NCI-H2196 treated with DMSO at 0.1 percent for 48 hours (cell line): ENCODE data around the gene RNF181.
"Not testable (repeated sequence)": the region's sequence is repeated elsewhere in the genome, so short reads cannot be mapped to it uniquely, and the experiment has no call there.

Experiments
- DNase-seq: peaks from one replicate; lab custom pipeline; 2025; ENCODE audit not compliant: unreplicated experiment; lab: John Stamatoyannopoulos, UW

The RNF181 gene, protein sequence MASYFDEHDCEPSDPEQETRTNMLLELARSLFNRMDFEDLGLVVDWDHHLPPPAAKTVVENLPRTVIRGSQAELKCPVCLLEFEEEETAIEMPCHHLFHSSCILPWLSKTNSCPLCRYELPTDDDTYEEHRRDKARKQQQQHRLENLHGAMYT

DNA sequence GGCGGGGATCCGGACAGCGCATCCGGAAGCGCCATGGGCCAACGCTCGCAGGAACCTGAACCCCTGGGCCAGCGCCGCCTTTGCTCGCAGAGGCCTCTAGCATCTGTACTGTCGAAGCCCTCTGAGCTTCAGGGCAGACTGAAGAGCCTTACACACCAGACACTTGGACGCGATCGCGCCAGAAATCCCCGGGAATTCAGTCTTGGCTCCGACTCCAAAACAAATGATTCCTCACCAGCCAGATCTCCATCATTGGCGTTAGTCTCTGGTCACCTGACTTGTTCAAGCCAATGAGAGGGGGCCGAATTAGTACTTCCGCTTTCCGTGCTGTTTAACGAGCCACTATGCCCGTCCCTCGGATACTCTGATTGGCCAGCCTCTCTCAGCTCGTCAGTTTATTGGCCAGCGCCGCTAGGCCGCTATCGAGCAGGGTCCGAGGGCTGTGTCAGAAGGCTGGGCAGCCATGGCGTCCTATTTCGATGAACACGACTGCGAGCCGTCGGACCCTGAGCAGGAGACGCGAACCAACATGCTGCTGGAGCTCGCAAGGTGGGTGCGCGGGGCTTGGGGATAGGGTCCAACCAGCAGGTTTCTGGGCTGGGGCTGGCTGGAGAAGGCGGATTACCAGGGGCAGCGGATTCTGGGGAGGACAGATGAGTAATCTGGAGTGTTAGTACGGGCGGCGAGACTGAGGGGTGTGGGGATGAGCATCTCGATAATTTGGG is at the start of gene RNF181:
Gene RNF181 (plus strand): TSS at position 445 of the 725 bp plus-strand sequence. CDS start 19 bp downstream, at position 464.
- DNase-seq: peak; percentile 84

DNA sequence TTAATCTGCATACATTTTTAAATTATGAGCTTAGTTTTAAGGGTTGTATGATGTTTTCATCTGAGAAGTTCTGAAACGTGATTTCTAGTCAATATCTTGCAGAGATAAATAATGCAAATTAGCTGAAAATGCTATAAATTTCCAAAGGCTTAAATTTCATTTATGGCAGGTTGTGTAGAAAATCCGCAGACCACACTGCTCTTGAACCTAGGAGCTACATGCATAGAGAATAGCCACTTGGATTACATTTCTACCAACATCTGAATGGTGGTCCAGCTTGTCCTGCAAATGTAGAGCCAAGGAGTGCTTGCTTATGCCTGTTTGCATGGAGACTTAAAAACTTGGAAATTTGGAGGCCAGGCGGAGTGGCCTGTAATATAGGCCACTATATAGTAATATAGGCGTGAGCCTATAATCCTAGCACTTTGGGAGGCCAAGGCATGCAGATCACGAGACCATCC is 49.7 kb upstream of the RNF181 start:
- no peak for DNase-seq

DNA sequence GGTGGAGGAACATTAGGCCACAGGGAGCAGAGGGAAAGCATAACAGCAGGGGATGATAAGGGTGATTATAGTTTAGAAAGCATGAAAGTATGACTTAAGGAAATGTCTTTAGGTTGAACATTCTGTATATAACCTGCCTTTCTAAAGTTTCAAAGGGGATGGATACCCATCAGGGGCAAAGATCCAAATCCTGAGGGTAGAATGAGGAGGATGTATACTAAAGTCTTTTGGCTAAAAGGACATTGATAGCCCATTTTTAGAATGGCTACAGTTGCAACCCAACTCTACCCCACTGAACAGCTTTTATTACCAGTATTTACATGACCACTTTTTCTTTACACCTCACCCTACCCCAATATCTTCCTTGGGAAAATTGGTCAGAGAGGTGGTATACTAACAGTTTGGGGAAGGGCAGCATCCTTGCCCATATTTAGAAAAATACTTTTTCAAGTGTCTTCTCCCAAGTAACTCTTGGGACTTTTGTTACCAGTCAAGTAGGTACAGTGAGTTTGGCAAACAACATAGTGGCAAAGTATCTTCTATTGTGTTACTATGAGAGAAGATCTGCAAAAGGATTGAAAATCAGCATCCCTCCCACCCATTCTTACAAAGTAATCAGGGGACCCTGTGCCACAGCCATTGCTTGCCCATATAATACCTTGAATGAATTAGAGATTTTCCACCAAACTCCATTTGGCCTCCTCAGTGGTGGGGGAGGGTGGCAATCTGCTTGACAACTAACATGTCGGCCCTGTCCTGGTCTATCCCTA is 48.3 kb upstream of the RNF181 start:
- no peak for DNase-seq

DNA sequence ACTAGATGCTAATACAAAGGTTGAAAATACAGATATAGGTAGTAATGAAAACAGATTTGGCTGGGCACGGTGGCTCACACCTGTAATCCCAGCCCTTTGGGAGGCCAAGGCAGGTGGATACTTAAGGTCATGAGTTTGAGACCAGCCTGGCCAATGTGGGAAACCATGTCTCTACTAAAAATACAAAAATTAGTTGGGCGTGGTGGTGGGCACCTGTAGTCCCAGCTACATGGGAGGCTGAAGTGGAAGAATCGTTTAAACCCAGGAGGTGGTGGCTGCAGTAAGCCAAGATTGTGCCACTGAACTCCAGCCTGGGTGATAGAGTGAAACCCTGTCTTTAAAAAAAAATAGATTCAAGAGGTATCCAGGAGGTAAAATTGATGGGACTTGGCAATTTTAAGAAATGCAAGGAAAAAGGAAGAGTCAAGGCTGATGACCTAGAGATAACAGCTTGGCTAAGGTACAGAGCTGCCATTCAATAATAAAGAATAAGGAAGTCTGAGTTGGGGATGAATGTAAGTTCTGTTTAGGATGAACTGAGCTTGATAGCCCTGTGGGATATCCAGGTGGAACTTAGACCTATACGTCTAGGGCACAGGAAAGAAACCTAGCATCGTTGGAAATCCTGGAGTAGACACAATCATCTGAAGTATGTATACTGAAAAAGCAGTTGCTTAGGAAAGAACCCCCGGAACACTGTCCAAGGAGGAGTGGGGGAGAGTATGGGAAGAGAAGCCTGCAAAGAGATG is 47.5 kb upstream of the RNF181 start:
- no peak for DNase-seq

DNA sequence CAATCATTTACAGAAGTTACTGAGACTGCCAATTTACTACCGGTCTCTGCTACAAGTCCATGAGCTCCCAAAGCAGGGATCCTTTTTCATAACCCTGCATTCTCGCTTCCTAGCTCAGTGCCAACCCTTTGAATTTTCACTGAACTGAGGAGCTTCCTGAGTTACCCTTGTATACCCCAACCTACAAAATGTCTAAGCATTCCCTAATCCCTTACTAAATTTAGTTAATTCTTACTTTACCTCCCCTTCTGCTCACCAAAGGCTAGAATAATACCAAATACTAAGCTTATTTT is 47.0 kb upstream of the RNF181 start:
- DNase-seq: no peak

DNA sequence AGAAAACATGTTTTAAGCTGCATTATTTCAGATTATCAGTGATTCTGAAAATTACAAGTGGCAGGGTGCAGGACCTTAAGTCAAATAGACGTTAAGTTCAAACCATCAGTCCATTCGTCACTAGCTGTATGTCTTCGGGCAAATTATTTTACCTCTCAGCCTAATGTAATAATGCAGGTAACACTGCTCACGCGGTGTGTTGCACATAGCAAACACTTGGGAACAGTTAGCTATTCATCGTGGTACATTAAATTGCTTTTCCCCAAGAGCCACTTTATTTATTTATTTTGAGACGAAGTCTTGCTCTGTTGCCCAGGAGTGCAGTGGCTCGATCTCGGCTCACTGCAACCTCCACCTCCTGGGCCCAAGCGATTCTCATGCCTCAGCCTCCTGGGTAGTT is 46.5 kb upstream of the RNF181 start:
- no peak for DNase-seq

DNA sequence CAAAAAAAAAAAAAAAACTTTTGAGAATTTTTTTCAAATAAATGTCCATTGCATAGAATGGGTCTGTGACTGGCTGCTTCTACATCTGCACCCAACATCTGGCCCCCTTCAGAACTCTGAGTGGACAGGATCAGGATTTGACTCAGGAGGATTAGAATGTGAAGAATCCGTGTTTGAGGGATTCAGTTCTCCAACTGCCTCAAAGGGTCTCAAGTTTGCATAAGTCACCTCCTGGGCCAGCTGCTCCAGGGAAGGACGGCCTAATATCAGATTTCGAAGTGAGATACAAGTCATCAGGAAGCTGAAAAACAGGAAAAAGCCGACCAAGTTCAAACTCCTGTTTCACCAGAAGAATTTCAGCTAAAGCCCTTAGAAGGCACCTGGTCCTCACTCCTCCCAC is 45.7 kb upstream of the RNF181 start:
- DNase-seq: no peak

DNA sequence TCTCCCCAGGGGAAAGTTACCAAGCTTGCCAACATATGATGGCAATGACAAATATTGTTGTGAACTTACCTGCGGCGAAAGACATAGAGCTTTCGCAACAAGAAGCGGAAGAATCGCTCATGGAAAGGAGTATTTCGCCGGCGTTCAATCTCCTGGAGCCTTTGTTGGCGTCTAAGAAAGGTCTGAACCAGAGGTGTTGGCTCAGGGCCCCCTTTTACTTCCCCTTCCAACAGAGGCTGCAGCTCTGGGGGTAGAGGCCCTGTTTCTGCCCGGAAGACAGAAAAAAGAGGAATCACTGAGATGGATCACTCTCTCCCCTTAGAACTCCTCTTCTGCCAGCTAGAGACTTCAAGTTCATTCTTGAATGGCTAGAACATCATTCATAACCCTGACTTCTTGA is 45.1 kb upstream of the RNF181 start:
- DNase-seq: no peak

DNA sequence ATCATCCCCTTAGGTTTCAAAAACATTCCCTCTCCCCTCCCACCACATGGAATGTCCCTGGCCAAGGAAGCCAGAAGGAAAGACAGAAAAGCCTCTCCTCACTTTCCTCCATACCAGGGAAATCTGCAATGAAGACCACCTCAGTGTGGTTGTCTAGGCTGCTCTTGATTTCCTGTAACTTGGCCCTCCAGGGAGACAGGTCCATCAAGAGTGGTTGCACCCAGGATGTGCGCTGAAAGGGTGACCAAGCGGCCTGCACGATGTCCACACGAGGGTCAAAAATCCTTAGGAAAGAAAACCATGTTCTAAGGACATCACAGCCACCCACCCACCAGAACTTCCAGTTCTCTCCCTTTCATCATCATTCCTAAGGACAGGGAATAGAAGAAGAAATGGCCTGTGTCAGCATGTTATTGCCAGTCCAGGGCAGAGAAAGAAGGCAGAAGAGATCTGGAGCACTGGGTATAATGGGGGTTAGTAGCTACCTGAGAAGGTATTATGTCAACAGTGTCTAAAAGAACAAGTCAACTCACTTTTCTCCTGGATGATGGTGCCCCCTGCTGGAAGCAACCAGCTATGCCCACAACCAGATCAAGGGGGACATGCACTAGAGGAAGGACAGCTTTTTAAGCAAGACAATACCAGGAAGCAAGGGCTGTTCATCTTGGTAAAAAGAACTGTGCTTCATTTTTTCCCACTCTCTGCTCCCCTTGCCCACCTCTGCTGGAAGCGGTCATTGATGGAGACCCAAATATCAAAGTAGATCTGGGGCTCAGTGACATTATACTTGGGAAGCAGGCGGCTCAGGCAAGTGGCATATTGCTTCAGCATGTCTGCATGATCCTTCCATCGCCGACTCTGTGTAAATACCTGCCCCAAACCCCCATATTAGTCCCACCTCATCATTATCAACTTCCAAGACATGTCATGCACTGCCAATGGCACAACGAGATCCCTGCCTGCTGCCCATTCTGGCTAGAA is 43.6 kb upstream of the RNF181 start:
- DNase-seq: peak; percentile 27

DNA sequence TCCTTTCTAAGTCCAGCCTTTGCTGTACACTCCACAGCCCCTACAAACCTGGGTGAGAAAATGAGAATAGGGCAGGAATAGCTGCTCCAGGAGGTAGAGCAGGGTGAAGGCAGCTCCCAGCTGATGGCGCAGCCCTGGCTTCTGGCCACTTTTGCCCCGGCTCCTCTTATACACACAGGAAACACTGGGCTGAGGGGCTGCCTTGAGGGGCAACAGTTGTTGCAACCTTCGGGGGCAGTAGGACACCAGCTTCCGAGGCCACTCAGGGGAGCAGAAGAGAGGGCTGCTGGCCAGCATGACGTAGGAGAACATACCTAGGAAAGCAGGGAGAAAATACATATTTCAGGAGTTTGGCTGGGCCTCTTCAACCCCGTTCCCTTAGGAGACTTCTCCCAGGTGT is 42.4 kb upstream of the RNF181 start:
- DNase-seq: no peak

DNA sequence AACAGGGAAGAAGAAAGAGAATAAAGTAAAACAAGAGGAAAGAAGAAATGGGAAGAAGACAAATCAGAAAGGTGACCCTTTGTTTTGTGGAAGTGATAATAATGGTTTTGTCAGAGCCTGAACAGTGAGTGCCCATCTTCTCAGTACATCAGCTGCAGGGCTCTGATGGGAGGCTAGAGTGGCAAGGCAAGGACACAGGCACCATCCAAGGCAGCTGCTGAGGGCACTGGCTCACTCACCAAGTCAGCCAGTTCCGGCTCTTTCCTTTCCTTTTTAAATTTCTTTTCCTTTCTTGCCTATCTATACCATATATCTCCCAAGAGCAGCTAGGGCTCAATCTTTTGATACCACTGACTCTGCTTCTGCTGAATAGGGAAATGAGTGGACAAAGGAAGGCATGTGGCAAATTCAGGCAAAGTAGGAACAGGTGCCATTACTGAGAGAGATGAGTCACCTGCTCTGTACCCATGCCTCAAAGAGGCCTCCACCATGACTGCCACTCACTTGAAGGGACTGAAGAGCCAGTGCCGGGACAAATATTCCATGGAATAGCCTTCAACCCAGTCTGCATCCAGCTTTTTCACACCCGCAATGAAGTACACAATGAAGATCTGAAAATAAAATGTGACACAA is 40.4 kb upstream of the RNF181 start:
- DNase-seq: no peak

DNA sequence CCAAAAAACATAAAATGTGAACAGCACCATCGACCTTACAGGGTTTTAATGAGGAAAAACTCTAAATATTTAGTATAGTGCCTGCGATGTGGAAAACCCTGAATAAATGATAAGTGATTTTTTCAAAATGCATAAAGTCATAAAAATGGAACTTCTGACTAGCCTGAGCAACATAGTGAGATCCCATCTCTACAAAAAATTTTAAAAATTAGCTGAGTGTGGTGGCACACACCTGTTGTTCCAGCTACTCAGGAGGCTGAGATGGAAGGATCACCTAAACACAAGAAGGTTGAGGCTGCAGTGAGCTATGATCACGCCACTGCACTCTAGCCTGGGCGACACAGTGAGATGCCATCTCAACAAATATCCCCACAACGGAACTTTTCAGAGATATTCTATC is 38.4 kb upstream of the RNF181 start:
- no peak for DNase-seq

DNA sequence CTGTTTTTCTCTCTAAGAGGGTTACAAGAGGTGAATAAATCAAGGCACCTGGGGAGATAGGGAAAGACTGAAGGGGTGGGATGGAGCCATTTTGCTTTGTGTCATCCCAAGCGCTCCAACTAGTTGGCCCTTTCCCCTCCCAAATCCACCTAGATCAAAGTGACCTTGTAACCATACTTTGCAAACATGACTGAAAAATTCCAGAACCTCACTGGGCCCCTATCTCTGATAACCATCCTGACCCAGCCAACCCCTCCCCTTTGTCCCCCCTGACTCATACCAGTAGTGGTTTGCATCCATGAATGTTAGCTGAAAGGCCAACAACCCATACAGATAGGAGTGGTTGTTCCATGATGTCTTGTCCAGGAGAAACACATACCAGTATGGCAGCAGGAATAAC is 37.4 kb upstream of the RNF181 start:
- DNase-seq: no peak

DNA sequence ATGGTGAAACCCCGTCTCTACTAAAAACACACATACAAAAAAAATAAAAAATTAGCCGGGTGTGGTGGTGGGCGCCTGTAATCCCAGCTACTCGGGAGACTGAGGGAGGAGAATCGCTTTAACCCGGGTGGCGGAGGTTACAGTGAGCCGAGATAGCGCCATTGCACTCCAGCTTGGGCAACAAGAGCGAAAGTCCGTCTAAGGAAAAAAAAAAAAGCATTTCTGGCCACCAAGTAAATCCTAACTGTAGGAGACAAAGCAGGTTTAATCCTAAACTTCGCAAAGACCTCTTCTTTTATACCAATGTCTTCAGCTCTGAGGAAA is 35.2 kb upstream of the RNF181 start:
- not testable (repeated sequence) for DNase-seq

DNA sequence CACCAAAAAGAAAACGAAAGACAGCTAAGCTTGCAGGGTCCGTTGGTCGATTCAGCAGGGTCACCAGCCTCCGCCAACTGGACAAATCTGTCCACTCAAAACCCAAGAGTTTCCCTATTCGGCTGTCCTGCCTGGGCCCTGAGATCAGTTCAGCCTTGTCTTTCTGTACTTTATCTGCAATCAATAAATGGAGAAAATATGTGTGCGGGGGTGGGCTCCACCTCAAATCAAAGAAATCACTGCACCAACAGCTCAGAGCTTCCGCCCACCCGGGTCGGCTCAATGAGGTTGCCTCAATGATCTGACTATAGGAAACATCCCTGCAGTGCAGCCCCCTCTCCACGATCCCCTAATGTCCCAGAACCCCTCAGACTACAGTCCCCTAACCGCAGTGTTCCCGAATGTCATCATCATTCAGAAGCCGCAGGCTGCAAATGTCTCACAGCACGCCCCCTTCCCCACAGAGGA is 34.7 kb upstream of the RNF181 start:
- no peak for DNase-seq

DNA sequence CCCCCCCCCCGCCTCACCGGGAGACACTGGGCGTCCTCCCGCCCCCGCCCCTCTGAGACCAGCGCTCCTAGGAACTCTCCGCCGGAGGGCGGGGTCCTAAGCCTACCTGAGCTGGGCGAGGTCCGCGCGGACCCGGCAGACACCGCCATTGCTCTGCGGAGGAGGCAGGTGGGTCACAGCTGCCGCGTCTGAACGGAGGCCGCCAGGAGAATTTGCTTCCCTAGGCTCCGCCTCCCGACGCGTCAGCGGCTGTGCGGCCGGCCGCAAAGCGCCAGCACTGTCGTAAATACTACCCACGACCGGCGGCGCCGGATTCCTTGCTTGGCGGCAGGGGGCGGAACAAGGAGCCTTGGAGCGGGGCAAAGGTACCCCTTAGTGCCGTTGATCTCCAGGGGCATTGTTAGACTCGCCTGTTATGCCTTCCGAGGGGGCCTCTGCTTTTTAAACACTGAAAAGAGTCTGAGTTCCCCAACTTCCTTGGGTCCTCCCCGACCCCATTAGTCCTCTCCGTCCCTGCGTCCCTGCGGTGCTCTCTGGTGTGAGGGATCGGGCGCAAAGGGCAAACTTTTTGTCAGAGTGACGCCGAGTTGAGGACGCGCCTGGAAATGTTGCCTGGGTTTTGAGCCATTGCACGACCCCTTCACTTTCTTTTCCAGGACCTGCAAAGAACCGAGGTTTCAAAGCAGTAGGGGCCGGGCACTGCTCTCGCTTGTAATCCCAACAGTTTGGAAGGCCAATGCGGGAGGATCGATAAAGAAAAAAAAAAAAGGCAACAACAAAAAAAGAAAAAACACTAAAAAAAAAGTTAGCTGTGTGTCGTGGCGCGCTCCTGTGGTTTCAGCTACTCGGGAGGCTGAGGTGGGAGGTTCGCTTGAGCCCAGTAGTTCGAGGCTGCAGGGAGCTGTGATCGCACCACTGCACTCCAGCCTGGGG is 34.0 kb upstream of the RNF181 start, which contains the start of gene GGCX:
Gene GGCX (minus strand): TSS at position 214 of the 933 bp plus-strand sequence. CDS start 65 bp downstream, at position 149.
- peak; percentile 59 for DNase-seq

DNA sequence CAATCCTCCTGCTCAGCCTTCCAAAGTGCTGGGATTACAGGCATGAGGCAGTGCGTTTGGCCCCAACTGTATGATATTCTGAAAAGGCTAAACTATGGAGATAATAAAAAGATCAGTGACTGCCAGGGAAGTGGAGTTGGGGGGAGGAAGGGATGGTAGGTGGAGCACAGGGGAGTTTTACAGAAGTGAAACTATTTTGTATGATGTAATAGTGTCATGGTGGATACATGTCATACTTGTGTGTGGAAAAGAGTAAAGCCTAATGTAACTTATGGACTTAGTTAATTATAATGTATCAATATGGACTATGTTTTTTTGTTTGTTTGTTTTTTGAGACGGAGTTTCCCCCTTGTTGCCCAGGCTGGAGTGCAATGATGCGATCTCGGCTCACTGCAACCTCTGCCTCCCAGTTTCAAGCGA is 31.4 kb upstream of the RNF181 start:
- DNase-seq: no peak

DNA sequence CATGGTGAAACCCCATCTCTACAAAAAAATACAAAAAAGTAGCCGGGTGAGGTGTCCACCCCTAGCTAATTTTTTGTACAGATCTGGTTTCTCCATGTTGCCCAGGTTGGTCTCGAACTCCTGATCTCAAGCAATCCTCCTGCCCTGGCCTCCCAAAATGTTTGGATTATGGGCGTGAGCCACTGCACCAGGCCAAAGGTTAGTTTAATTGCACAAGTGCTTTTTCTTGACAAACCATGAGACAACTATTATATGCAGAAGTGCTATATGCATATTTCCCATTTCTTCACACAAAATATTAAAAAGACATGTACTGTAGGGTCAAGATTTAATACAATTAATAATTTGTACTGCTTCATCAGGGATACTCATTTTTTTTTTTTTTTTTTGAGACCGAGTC is 29.3 kb upstream of the RNF181 start:
- DNase-seq: no peak

DNA sequence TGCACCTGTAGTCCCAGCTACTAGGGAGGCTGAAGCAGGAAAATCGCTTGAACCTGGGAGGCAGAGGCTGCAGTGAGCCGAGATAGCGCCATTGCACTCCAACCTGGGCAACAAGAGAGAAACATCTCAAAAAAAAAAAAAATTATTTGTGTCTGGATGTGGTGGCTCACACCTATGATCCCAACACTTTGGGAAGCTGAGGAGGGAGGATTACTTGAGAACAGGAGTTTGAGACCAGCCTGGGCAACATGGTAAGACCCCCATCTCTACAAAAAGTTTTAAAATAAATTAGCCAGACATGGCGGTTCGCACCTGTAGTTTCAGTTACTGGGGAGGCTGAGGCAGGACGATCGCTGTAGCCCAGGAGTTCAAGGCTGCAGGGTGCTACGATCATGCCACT is 19.8 kb upstream of the RNF181 start:
- DNase-seq: no peak
